ENCODE results near the gene PURB. TPM values are rescaled to one million over a fixed set of nuclear protein-coding genes. Genes with fewer than 3 reads are reported as not detected.
"Not testable (repeated sequence)": the region's sequence is repeated elsewhere in the genome, so short reads cannot be mapped to it uniquely, and the experiment has no call there.

PURB gene
- total RNA-seq (2014; rRNA removed) (8.9 and 14.6 TPM in 2 replicates), Bru-seq, nascent RNA (percentile 94 among the genes with signal in this experiment), BruChase-seq, experiment 1, labeled RNA remaining after a 6-hour chase (percentile 100 among the genes with signal in this experiment), BruChase-seq, experiment 2, labeled RNA remaining after a 2-hour chase (percentile 99 among the genes with signal in this experiment)
- long read RNA-seq, full-length matches to known transcripts, result 106 of 106 reads
- long read RNA-seq, partial matches to known transcripts, result 0 of 106 reads
- long read RNA-seq, other reads (novel, unspliced or antisense), result 0 of 106 reads

GRCh38 chr7:44885394-44886317, at the start of gene PURB:
TSS of gene PURB (minus strand) at chr7:44885530. CDS start at chr7:44885348, 182 bp downstream.
- H3K79me2 ChIP-seq (ENCODE audit: low read length), result peaks cover 54% of the 10 kb centered on the region
- peak; percentile 98 for DNase-seq

GRCh38 chr7:44935016-44935415, 49.7 kb upstream of the PURB start:
- Histone ChIP-seq H3K4me1 (ENCODE audit: insufficient read depth, low read length) (no peaks in the 10 kb centered on the region), H3K36me3 (ENCODE audit: low read depth, low read length) (no peaks in the 10 kb centered on the region), H3K9me3 (ENCODE audit: low read length) (no peaks in the 10 kb centered on the region), H3K9ac (ENCODE audit: low read length) (no peak overlapping the region), H3K79me2 (ENCODE audit: low read length) (no peaks in the 10 kb centered on the region), H3K27ac (ENCODE audit: low read length) (no peak overlapping the region), H3K9me2 (replicated peaks; ENCODE audit: low read length) (no peaks in the 10 kb centered on the region), H3K27me3 (ENCODE audit: low read length) (0 out of 2 replicates have a peak, but pooled peaks cover 6% of the 10 kb centered on the region), H3F3A (ENCODE audit: low read length, unreplicated experiment) (no peaks in the 10 kb centered on the region), H3K4me3 (ENCODE audit: low read length) (no peak overlapping the region), H2AFZ (ENCODE audit: low read length) (no peak overlapping the region), H4K20me1 (ENCODE audit: low read length) (no peaks in the 10 kb centered on the region), H3K4me2 (ENCODE audit: low read length) (no peak overlapping the region)
- intact Hi-C loops (cut with micrococcal nuclease), result no loop called here
- DNase-seq, result no peak
- no peak for ATAC-seq
- BruUV-seq (replicated peaks), result no TSS peak
- ChIA-PET POLR2A (ENCODE audit: unreplicated experiment) (no interaction called here), CTCF (no interaction called here)
- TF ChIP-seq EZH2phosphoT487 (IDR thresholded peaks at IDR 0.05; ENCODE audit: borderline replicate concordance, low read length) (no peak), EZH2 (IDR thresholded peaks at IDR 0.05; ENCODE audit: low read length, unreplicated experiment) (no peak), CTCF (conservative IDR thresholded peaks at IDR 0.05; ENCODE audit: low read depth, low read length) (no peak)

More at GRCh38 chr7:44885394-44886317, at the start of gene PURB:
- H4K20me1 ChIP-seq (ENCODE audit: low read length), result peaks cover 37% of the 10 kb centered on the region
- intact Hi-C loops (cut with micrococcal nuclease), result loop anchor here (5.0 kb wide), 1 partner anchor 102 kb away; no protein-coding TSS in a partner anchor
- peak within 1 kb of the TSS; percentile 76 for H3K4me3 ChIP-seq (ENCODE audit: low read length)
- CTCF ChIA-PET, result no interaction called here
- peak within 1 kb of the TSS; percentile 94 for H3K4me2 ChIP-seq (ENCODE audit: low read length)
- H3K4me1 ChIP-seq (ENCODE audit: insufficient read depth, low read length), result peaks cover 41% of the 10 kb centered on the region
- no peaks in the 10 kb centered on the region for H3K36me3 ChIP-seq (ENCODE audit: low read depth, low read length)
- H3K9ac ChIP-seq (ENCODE audit: low read length), result peak within 1 kb of the TSS; percentile 94
- no peaks in the 10 kb centered on the region for H3K27me3 ChIP-seq (ENCODE audit: low read length)
- H3K27ac ChIP-seq (ENCODE audit: low read length), result peak within 1 kb of the TSS; percentile 96
- ATAC-seq, result peak; percentile 87
- TF ChIP-seq CTCF (conservative IDR thresholded peaks at IDR 0.05; ENCODE audit: low read depth, low read length), result no peak
- TF ChIP-seq EZH2 (IDR thresholded peaks at IDR 0.05; ENCODE audit: low read length, unreplicated experiment), result no peak
- no peak for TF ChIP-seq EZH2phosphoT487 (IDR thresholded peaks at IDR 0.05; ENCODE audit: borderline replicate concordance, low read length)
- POLR2A ChIA-PET (ENCODE audit: unreplicated experiment), result interaction anchor here (0.5 to 0.7 kb wide), 4 partner anchors 18 to 158 kb away, joined by 3 to 8 read pairs (median 4); partner anchors contain the start of gene CCM2
- H3K9me2 ChIP-seq (replicated peaks; ENCODE audit: low read length), result no peaks in the 10 kb centered on the region
- H3F3A ChIP-seq (ENCODE audit: low read length, unreplicated experiment), result no peaks in the 10 kb centered on the region
- no peaks in the 10 kb centered on the region for H3K9me3 ChIP-seq (ENCODE audit: low read length)
- H2AFZ ChIP-seq (ENCODE audit: low read length), result peak within 1 kb of the TSS; percentile 66
- BruUV-seq (replicated peaks), result TSS peak; percentile 89

- H3K4me2 ChIP-seq (ENCODE audit: low read length); H3K4me3 ChIP-seq (ENCODE audit: low read length); H3K27me3 ChIP-seq (ENCODE audit: low read length); H2AFZ ChIP-seq (ENCODE audit: low read length); H3K4me1 ChIP-seq (ENCODE audit: insufficient read depth, low read length); H3K36me3 ChIP-seq (ENCODE audit: low read depth, low read length); H3K9ac ChIP-seq (ENCODE audit: low read length); CTCF ChIA-PET; H3K79me2 ChIP-seq (ENCODE audit: low read length); H3K9me3 ChIP-seq (ENCODE audit: low read length); DNase-seq; H3K9me2 ChIP-seq (replicated peaks; ENCODE audit: low read length); BruUV-seq (replicated peaks); ATAC-seq; POLR2A ChIA-PET (ENCODE audit: unreplicated experiment); intact Hi-C loops (cut with micrococcal nuclease); H3K27ac ChIP-seq (ENCODE audit: low read length); H4K20me1 ChIP-seq (ENCODE audit: low read length); H3F3A ChIP-seq (ENCODE audit: low read length, unreplicated experiment): not testable (repeated sequence)
Measured at GRCh38 chr7:44934510-44934909, 49.2 kb upstream of the PURB start.

All from PC-3 (cell line).